ENCODE measurements around the gene CPXM2.

CPXM2 gene

GRCh38 chr10:123847686-123848432, 43.7 kb downstream of the CPXM2 start:
- peak; percentile 12 for DNase-seq (ENCODE audit: low spot score)

GRCh38 chr10:123843835-123844234, 47.8 kb downstream of the CPXM2 start:
- DNase-seq (ENCODE audit: low spot score) = no peak

GRCh38 chr10:123842692-123843385, 48.8 kb downstream of the CPXM2 start:
- no peak for DNase-seq (ENCODE audit: low spot score)

- DNase-seq (ENCODE audit: low spot score) = no peak
Measured at GRCh38 chr10:123841560-123841959, 50.0 kb downstream of the CPXM2 start.

GRCh38 chr10:123841115-123841514, 50.5 kb downstream of the CPXM2 start:
- DNase-seq (ENCODE audit: low spot score) = no peak

GRCh38 chr10:123840714-123841113, 50.9 kb downstream of the CPXM2 start:
- no peak for DNase-seq (ENCODE audit: low spot score)

- no peak for DNase-seq (ENCODE audit: low spot score)
Measured at GRCh38 chr10:123838596-123839310, 52.9 kb downstream of the CPXM2 start.

- DNase-seq (ENCODE audit: low spot score) = no peak
Measured at GRCh38 chr10:123837756-123838155, 53.9 kb downstream of the CPXM2 start.

- DNase-seq (ENCODE audit: low spot score) = no peak
Measured at GRCh38 chr10:123836418-123837145, 55.0 kb downstream of the CPXM2 start.

GRCh38 chr10:123835575-123835974, 56.0 kb downstream of the CPXM2 start:
- DNase-seq (ENCODE audit: low spot score) = no peak

- DNase-seq (ENCODE audit: low spot score) = no peak
Measured at GRCh38 chr10:123833170-123833850, 58.3 kb downstream of the CPXM2 start.

- no peak for DNase-seq (ENCODE audit: low spot score)
Measured at GRCh38 chr10:123831259-123831658, 60.3 kb downstream of the CPXM2 start.

- no peak for DNase-seq (ENCODE audit: low spot score)
Measured at GRCh38 chr10:123821136-123821535, 70.5 kb downstream of the CPXM2 start.

GRCh38 chr10:123809632-123810031, 82.0 kb downstream of the CPXM2 start:
- DNase-seq (ENCODE audit: low spot score) = no peak

GRCh38 chr10:123808906-123809305, 82.7 kb downstream of the CPXM2 start:
- no peak for DNase-seq (ENCODE audit: low spot score)

GRCh38 chr10:123808286-123808685, 83.3 kb downstream of the CPXM2 start:
- no peak for DNase-seq (ENCODE audit: low spot score)

- no peak for DNase-seq (ENCODE audit: low spot score)
Measured at GRCh38 chr10:123807444-123808035, 84.1 kb downstream of the CPXM2 start.

- no peak for DNase-seq (ENCODE audit: low spot score)
Measured at GRCh38 chr10:123804716-123805115, 86.9 kb downstream of the CPXM2 start.

GRCh38 chr10:123800821-123801220, 90.8 kb downstream of the CPXM2 start:
- no peak for DNase-seq (ENCODE audit: low spot score)

GRCh38 chr10:123800289-123800688, 91.3 kb downstream of the CPXM2 start:
- no peak for DNase-seq (ENCODE audit: low spot score)

- no peak for DNase-seq (ENCODE audit: low spot score)
Measured at GRCh38 chr10:123798856-123799255, 92.8 kb downstream of the CPXM2 start.
